GM12892 (cell line): Measurements from ENCODE around the gene ZNF860.
"Not testable (repeated sequence)": the region's sequence is repeated elsewhere in the genome, so short reads cannot be mapped to it uniquely, and the experiment has no call there.

ENCODE experiments used
- DNase-seq: peaks from one replicate; pipeline ENCODE4 v3.0.0; 2011; ENCODE audit not compliant: insufficient read length
- FAIRE-seq: peaks from 2 replicates; lab custom pipeline; 2011; peaks lifted over from hg19 to GRCh38; lab: Jason Lieb, UNC
- POLR2A ChIP-seq: IDR thresholded peaks from 2 replicates; pipeline ENCODE4 v1.6.1; 2011; ENCODE audit warnings: low read depth, low read length, control low read depth
- POLR2AphosphoS5 ChIP-seq: IDR thresholded peaks from 2 replicates; pipeline ENCODE4 v1.6.1; 2011; ENCODE audit warnings: low read depth, low read length, control low read depth
- TAF1 ChIP-seq: IDR thresholded peaks from 2 replicates; pipeline ENCODE4 v1.6.1; 2011; ENCODE audit warnings: low read depth, mild to moderate bottlenecking, control low read depth, low read length, borderline replicate concordance

ZNF860 gene

DNA sequence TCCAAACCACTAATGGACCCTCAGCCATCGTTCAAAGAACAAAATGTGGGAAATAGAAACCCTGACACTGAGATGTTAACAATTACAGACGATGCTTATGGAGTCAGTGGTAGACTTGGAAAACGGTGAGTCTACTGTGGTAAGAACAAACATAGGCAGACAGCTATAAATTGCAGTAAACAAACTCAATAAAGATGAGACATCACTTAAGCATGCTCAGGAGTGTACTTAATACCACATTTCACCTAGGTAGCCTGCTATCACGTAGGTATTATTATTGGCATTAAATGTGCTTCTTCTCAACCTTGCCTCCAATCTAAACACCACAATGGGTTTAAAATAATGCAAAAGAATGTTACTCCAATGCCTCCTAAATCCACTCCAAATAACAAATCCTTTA, 3.0 kb upstream of the ZNF860 start:
- no peak for TF ChIP-seq TAF1
- TF ChIP-seq POLR2AphosphoS5, result no peak
- no peak for TF ChIP-seq POLR2A
- DNase-seq (no peak), FAIRE-seq (peak; percentile 46)

GRCh38 chr3:31979001-31979697, 2.4 kb upstream of the ZNF860 start:
- TF ChIP-seq POLR2AphosphoS5, result no peak
- no peak for TF ChIP-seq TAF1
- no peak for TF ChIP-seq POLR2A
- DNase-seq (no peak), FAIRE-seq (peak; percentile 78)

GRCh38 chr3:31980530-31981205, 882 bp upstream of the ZNF860 start:
- peak; percentile 30 for DNase-seq
- peak; percentile 81 for FAIRE-seq
- TF ChIP-seq POLR2A, result no peak
- no peak for TF ChIP-seq TAF1
- no peak for TF ChIP-seq POLR2AphosphoS5

DNA sequence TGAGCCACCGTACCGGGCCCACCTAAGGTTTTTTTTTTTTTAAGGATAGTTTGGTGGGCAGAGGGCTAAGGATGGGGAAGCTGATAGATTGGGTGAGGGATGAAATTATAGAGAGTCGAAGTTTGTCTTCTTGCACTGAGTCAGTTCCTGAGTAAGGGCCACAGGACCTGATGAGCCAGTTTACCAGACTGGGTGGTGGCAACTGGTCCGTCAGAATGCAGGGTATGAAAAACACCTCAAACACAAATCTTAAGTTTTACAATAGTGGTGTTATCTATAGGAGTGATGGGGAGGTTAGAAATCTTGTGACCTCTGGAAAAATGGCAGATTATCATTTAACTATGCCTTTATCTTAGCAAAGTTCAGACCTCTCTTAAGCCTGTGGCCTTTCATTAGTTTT, 2.8 kb downstream of the ZNF860 start:
- no peak for DNase-seq
- TF ChIP-seq POLR2AphosphoS5 (no peak), TAF1 (no peak), POLR2A (no peak)

GRCh38 chr3:31985831-31986230, 4.3 kb downstream of the ZNF860 start:
- TF ChIP-seq TAF1, result no peak
- TF ChIP-seq POLR2A, result no peak
- no peak for TF ChIP-seq POLR2AphosphoS5
- no peak for FAIRE-seq

More for the DNA sequence above, 2.8 kb downstream of the ZNF860 start:
- no peak for FAIRE-seq

GRCh38 chr3:31988271-31988670, 6.7 kb downstream of the ZNF860 start:
- FAIRE-seq (no peak), DNase-seq (no peak)
- TF ChIP-seq POLR2A (no peak), TAF1 (no peak), POLR2AphosphoS5 (no peak)

More at GRCh38 chr3:31985831-31986230, 4.3 kb downstream of the ZNF860 start:
- no peak for DNase-seq

DNA sequence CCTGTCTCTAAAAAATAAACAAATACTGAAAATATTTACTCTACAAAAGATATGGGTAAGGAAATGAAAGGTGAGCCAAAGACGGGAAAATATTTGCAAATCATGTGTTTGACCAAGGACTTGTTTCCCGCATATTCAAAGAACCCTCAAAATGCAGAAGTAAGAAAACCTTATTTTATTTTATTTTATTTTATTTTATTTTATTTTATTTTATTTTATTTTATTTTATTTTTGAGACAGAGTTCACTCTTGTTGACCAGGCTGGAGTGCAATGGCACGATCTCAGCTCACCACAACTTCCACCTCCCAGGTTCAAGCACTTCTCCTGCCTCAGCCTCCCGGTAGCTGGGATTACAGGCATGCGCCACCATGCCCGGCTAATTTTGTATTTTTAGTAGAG, 11.4 kb downstream of the ZNF860 start:
- DNase-seq, FAIRE-seq: not testable (repeated sequence)

DNA sequence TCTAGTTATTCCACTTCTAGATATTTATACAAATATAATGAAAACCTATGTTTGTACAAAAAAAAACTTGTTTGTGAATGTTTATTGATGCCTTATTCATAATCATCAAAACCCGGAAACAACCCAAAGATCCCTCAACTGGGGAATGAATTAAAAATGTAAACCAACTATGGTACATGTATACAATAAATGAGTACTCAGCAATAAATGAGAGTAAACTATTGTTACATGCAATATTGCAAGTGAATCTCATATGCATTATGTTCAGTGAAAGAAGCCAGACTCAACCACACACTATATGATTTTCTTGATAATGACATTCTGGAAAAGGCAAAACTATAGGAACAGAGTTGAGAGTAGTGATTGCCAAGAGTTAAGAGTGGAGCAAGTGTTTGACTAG, 12.3 kb downstream of the ZNF860 start:
- DNase-seq (no peak), FAIRE-seq (no peak)
- no peak for TF ChIP-seq POLR2AphosphoS5
- no peak for TF ChIP-seq TAF1

- FAIRE-seq, DNase-seq: not testable (repeated sequence)
Observed at GRCh38 chr3:31995026-31995425, 13.5 kb downstream of the ZNF860 start.

GRCh38 chr3:31996195-31996594, 14.6 kb downstream of the ZNF860 start:
- DNase-seq (no peak), FAIRE-seq (no peak)
- TF ChIP-seq POLR2A (no peak), TAF1 (no peak), POLR2AphosphoS5 (no peak)

DNA sequence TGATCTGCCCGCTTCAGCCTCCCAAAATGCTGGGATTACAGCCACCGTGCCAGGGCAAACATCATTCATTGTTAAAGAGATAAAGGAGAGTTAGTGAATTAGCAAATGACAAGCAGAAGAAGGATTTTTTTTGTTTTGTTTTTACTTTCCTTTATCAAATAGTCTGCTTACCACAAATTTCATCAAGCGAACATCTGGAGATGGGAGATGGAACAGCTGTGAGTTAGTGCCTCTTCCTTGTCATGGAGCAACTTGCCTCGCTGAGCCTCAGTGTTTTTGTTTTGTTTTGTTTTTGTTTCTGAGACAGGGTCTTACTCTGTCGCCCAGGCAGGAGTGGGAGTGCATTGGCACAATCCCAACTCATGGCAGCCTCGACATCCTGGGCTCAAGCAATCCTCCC, 15.9 kb downstream of the ZNF860 start:
- no peak for DNase-seq
- TF ChIP-seq TAF1, result no peak
- no peak for TF ChIP-seq POLR2AphosphoS5
- no peak for TF ChIP-seq POLR2A
- FAIRE-seq, result no peak

GRCh38 chr3:31999907-32000439, 18.4 kb downstream of the ZNF860 start:
- peak; percentile 81 for FAIRE-seq

More at GRCh38 chr3:31999907-32000439, 18.4 kb downstream of the ZNF860 start:
- DNase-seq, result no peak
- TF ChIP-seq POLR2AphosphoS5, result no peak
- no peak for TF ChIP-seq TAF1
